UCSD-AML1 (cell line): Measurements from ENCODE around the gene RNF14.

Experiments used
- DNase-seq: peaks from one replicate; lab custom pipeline; 2025; ENCODE audit not compliant: unreplicated experiment; lab: John Stamatoyannopoulos, UW

Gene RNF14

GRCh38 chr5:141976176-141976575 is 7.3 kb downstream of the RNF14 start:
- no peak for DNase-seq

GRCh38 chr5:141978389-141978788 is 9.5 kb downstream of the RNF14 start:
- no peak for DNase-seq

GRCh38 chr5:141982626-141983025 is 13.7 kb downstream of the RNF14 start:
- DNase-seq, result no peak

- DNase-seq, result no peak
Measured at GRCh38 chr5:141986072-141986471, 17.2 kb downstream of the RNF14 start.

DNA sequence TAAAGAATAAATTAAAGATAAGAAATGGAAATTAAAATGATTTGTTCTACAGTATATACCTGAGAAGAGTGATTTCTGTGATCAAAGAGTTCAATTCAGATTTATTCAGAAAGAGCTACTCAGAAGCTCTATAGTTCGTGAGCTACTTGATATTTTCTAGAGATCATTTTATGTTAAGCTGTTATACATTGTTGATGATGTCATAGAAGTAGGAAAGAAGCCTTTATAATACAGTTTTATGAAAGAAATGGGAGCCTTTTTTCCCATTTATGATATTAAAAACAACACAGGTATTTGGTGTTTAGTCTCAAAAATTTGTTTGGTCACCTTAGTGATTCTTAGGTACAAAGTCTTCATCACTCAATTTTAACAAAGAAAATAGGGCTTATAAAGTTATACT is 20.8 kb downstream of the RNF14 start:
- no peak for DNase-seq

GRCh38 chr5:141992349-141992963 is 23.6 kb downstream of the RNF14 start:
- peak; percentile 31 for DNase-seq

- no peak for DNase-seq
Measured at GRCh38 chr5:141994511-141995136, 25.7 kb downstream of the RNF14 start.

DNA sequence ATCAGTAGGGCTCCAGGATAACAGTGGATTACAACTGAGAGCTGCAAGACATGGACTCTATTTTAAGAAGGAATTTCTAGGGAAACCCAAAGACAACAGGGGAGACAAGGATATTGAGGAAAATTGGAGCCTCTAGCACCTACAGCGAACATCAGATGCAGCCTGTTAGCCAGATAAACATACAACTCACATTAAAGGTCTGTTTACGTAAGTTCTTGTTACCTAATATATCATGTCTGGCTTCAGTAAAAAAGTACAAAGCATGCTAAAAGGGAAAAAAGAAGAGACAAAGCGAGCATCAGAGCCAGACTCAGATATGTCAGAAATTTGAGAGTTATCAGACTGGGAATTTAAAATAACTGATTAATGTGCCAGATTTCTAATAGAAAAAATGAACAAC is 26.8 kb downstream of the RNF14 start:
- DNase-seq, result no peak

DNA sequence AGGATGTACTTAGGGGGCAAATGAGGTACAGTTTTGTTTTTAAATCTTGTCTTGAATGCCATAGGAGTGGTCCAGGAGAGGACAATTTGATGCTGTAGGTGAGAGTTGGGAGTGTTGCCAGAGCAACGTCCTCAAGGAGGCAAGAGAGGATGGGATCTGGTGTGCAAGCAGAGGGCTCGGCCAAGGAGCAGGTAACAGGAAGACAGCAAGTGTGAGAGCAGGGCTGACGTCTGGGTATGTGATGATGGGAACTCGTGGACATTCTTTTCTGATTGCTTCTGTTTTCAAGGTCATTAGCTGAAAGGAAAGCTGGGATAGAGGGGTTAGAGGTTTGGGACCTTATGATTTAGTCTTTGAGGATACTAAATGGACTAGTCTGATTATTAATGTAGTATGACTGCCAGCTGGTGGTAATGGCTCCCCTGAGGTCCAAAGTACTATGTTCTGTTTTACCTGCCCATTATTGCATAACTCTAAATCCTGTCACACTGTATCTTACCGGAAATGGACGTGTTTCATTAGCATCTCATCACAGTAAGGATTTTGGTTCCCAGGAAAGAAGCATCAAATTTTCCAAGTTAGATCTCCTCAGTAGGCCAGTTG is 28.6 kb downstream of the RNF14 start:
- DNase-seq, result no peak

DNA sequence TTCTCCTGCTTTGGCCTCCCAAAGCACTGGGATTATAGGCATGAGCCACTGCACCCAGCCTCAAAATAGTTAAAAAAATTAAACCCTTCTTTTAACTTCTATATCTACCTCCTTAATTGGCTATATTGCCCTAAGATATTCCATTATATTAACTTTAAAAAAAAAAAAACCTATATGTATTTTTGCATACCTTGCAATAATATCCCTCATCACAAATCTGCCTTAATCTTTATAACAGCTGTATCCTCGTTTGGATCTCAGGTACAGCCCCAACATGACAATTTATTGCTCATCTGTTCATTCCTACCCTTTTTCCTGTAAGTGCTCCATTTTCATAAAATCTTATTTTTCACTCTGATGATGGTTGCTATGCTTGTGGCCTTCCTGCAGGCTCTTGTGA is 31.3 kb downstream of the RNF14 start:
- no peak for DNase-seq

DNA sequence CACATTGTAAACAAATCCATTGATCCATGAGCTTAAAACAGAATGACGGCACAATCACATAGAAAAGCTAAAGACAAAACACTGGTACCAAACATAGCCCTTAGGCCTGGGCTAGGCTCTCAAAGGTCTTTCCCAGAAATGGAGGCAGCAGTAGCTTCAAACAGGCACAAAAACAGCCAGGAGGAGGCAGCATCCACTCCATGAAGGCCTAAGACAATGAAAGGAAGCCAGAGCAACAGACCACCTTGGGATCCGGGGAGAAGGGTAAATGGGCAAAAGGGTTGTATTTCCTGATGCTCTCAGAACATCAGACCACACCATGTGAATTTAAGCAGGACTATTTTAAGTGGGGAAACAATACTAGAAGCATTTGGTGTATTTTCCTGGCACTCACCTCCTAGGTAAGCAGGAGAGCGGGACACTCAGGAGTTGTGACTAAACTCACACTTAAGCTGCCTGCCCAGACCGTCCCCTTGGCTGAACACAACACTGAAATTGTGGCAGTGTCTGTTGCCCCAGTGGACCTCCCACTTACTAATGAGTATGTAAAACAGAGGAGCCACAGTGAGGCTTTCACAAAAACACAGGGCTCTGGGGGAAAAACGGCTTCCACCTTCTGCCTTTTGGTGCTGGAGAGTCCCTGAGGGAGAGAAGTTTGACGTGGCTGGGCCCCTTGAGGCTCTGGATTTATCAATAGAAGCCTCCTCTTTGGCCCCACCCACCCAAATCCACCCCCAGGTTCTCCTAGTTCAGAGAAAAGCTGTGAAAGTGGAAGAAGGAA is 32.0 kb downstream of the RNF14 start:
- no peak for DNase-seq

GRCh38 chr5:142003266-142003800 is 34.4 kb downstream of the RNF14 start:
- DNase-seq, result no peak

DNA sequence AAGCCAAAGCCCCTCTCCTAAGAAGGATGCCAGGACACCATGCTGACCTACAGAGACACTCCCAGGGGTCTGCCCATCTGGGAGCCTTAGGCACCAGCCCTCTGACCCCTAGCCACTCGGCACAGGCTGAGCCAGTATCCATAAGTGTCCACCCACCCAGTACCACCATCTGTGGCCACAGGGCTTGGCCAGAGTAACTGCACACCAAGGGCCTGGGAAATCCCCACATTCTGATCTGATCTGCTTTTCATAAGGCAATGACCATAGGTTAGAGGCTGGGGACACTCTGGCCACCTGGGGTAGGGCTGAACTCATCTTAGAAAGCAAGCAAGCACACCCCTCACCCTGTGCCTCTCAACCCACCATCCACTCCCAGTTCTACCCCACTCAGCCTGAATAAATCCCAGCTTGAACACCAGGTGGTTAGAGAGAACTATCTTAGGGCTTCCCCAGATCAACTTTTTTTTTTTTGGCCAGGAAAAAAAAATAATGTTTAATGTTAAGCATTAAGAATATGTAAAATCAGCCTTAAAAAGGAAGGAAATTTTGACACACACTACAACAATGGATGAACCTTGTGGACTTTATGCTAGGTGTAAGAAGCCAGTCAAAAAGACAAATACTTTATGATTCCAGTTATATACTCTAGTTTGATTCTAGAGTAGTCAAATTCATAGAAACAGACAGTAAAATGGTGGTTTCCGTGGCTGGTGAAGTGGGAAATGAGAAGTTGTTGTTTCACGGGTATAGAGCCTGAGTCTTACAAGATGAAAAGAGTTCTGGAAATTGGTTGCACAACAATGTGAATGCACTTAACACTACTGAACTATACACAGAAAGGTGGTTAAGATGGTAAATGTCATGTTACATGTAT is 37.7 kb downstream of the RNF14 start:
- DNase-seq, result no peak

DNA sequence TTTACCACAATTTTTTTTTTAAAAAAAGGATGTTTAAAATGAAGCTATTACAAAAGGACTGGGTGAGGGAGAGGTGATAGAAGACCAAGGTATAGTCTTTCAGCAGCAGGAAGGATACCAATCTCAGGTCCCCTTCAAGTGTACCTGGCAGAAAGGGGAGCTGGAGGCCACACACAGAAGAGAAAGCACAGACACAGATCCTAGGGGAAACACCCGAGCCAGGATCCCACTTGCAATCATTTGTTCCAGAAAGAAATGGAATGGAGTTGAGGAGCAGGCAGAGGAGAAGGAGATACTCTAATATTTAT is 38.3 kb downstream of the RNF14 start:
- no peak for DNase-seq

- DNase-seq, result no peak
Measured at GRCh38 chr5:142008813-142009212, 39.9 kb downstream of the RNF14 start.

DNA sequence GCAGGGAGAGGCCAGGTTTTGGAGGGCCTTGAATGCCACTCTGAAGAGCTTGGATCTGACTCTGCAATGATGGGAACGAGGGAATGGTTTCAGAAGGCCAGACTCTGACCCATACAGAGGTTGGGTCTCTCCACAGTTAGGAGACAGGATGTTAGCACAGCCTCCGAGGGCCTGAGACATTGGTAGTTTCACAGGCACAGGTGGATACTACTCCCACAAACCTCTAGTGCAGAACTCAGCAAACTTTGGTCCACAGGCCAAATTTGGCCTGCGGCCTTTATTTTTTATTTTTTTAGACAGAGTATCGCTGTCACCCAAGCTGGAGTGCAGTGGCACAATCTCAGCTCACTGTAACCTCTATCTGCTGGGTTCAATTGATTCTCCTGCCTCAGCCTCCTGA is 41.0 kb downstream of the RNF14 start:
- DNase-seq, result no peak

DNA sequence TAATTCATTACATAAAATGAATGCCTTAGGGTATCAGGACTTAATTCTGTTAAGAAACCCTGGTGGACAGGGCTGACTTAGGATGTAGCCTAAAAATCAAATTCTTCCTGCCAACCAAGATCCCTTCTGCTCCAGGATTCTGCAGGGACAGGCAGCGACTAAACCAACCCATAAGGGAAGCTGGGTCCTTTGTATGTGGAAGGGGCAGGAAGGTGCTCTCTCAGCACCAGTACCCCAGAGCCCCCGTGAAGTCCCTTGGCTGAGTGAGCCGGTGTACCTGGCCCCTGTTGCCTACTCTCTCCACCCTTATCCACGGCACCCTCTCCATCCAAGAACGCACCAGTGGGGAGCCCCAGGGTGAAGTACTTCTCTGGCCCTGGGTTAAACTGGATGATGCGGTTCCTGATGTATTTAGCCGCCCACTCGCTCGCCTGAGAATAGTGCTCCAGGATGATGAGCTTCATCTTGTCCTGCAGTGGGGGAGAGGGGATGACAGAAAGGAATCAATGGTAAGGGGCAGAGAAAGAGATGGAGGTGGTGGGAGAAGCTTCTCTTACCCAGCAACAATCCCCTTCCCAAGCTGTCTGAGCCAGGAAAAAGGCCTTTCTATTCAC is 42.8 kb downstream of the RNF14 start:
- DNase-seq, result no peak

GRCh38 chr5:142012186-142012785 is 43.4 kb downstream of the RNF14 start:
- DNase-seq, result peak; percentile 54

DNA sequence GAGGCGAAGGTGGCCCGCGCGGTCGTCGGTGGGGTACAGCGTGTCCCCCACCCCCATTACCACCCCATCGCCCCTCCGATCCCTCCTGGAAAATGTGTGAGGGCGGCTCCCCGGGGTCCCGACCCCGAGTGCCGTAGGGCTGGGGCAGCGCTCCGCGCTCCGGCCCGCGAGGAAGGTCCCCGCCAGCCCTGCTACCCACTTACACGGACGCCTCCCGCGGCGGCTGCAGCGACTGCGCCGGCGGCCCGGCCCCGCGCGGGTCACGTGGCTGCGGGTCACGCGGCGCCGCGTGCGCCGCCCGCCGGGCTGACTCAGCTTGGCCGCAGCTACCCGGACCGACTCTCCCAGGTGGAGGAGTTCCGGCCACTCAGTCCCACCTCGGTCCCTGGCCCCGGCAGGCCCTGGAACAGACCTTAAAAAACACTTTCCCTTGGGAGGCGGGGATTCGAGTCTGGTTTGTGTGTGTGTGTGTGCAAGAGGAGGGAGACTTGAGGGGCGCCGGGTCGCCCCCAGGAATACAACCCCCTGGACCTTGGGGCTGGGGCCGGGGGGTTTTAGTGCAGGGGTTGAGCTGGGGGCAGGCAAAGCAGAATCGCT is 44.0 kb downstream of the RNF14 start, which contains the start of gene GNPDA1:
Gene GNPDA1 (minus strand): TSS at position 236 of the 597 bp plus-strand sequence. CDS start 992 bp downstream, outside the sequence.
- DNase-seq, result peak; percentile 82
